RWPE1 (cell line): Measurements from ENCODE around the gene ARMC2.

Experiments
- CTCF ChIA-PET: fragments of 350-600 bp; sonication (Branson Sonifier 250); formaldehyde crosslinking; extraction: SDS; loops from one replicate; lab custom pipeline; 2021; lab: Yijun Ruan, JAX
- POLR2A ChIA-PET: fragments of 400-600 bp; formaldehyde crosslinking; extraction: SDS; loops from one replicate; lab custom pipeline; 2020; ENCODE audit warnings: antibody characterized with exemption; ENCODE audit not compliant: low non-redundant PET; lab: Yijun Ruan, JAX
- DNase-seq: peaks from one replicate; pipeline ENCODE4 v3.0.0; 2012; ENCODE audit warnings: low spot score
- H3K27ac ChIP-seq: fragments of 450-650 bp; 2 replicates; pipeline ENCODE4 v1.5.1; 2017
- TF ChIP-seq, protein P1 (sequence below): fragments of 450-650 bp; conservative IDR thresholded peaks from 2 replicates; pipeline ENCODE4 v1.5.1; 2017; ENCODE audit warnings: low read depth, mild to moderate bottlenecking

Gene ARMC2

DNA sequence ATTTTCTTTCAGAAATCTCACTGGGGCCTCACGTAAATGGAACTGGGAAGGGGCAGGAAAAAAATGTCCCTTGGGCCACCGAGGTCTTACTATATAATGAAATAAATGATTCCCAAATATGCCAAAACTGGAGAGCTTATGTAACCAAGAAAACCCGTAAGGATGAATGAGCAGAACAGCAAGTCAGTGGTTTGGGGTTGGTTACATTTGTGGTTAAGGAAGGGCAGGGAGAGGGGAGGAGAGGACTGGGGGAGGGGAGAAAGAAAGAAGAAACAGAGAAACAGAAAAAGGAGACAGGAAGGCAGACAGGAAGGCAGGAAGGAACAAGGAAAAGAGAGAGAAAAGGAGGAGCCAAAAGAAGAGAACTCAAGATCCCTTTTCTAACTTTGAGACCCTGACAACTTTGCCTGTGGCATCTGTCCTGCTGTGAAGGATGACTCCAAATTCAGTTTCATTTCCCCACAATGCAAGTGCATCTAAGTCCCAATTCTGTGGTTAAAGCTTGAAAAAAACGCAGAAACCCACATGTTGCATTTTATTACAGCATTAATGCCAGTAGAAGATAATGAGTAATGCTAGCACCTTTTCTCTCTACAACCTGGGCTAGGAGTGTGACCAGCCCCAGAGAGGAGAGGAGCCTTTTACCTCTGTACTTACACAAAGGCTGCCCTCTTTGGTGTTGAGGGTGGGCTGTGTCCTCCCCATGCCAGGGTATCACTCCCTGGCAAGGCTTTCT lies 10.8 kb upstream of the ARMC2 start:
- DNase-seq, result no peak
- POLR2A ChIA-PET, result no interaction called here

DNA sequence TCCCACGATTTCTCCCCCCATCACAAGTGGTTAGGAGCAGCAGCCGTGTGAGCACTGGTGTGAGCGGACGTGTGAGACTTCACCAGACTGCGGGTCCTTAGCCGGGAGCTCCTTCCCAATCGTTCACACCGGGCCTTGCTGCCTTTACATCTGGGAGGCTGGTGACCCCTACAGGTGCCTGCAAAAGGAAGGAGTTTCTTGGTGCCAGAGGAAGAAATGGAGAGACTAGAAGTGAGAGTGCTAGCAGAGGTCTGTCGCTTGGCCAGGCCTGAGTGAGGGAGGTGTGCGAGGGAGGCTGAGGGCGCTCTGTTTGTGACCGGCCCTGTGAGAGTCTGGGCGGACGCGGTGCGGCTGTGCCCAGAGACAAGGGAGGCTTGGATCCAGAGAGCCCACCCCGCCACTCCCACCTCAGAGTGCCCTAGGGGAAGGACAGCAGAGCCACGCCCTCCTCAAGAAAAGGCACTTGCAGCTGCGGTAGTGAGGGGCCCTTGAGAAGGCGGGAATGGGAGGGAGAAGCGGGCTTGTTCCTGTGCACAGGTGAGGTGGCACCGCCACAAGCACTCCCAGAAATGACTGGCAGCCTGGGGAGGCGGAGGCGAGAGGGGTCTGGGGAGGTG lies 10.0 kb upstream of the ARMC2 start:
- TF ChIP-seq, protein P1, sequence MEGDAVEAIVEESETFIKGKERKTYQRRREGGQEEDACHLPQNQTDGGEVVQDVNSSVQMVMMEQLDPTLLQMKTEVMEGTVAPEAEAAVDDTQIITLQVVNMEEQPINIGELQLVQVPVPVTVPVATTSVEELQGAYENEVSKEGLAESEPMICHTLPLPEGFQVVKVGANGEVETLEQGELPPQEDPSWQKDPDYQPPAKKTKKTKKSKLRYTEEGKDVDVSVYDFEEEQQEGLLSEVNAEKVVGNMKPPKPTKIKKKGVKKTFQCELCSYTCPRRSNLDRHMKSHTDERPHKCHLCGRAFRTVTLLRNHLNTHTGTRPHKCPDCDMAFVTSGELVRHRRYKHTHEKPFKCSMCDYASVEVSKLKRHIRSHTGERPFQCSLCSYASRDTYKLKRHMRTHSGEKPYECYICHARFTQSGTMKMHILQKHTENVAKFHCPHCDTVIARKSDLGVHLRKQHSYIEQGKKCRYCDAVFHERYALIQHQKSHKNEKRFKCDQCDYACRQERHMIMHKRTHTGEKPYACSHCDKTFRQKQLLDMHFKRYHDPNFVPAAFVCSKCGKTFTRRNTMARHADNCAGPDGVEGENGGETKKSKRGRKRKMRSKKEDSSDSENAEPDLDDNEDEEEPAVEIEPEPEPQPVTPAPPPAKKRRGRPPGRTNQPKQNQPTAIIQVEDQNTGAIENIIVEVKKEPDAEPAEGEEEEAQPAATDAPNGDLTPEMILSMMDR, result 0 out of 2 replicates have a peak, but pooled peaks have one; percentile 13
- no peak overlapping the region for H3K27ac ChIP-seq
- DNase-seq, result no peak
- ChIA-PET CTCF (interaction anchor here (0.6 to 0.9 kb wide), 10 partner anchors 87 to 1477 kb away, joined by 3 to 6 read pairs (median 3); no protein-coding TSS in a partner anchor), POLR2A (no interaction called here)

More for the DNA sequence above, 10.8 kb upstream of the ARMC2 start:
- H3K27ac ChIP-seq, result no peak overlapping the region
- CTCF ChIA-PET, result interaction anchor here (0.6 to 0.9 kb wide), 9 partner anchors 86 to 1478 kb away, joined by 3 to 6 read pairs (median 3); no protein-coding TSS in a partner anchor
- TF ChIP-seq, protein P1, result no peak

DNA sequence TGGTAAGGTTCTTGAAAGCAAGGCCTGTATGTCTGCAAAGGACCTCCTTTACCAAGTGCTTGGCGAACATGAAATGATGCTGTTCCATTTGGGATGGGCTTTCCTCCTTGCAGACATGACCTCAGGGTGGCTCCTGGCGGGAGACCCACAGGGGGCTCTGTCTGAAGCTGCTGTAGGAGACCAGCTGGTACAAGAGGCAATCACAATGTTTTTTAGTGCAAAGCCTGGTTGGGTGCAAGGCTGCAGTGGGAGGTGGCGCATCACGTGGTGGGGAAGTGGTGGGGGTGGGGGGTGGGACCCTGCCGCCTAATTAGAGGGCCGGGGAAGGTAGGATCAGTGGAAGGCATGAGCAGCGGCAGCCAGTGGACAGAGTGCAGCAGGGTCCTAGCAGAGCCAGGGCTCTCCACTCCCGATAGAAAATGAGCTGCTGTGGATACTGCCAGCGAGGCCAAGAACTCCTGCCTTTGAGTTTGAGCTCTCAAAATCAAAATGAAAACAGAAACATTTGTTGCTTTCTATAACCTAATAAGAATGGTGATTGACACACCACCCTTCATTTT lies 9.1 kb upstream of the ARMC2 start:
- H3K27ac ChIP-seq, result no peak overlapping the region
- DNase-seq, result no peak
- ChIA-PET CTCF (interaction anchor here (0.7 kb wide), 1 partner anchor 284 kb away, joined by 4 read pairs; no protein-coding TSS in a partner anchor), POLR2A (interaction anchor here (0.6 kb wide), 1 partner anchor 236 kb away, joined by 3 read pairs; no protein-coding TSS in a partner anchor)
- TF ChIP-seq, protein P1, result no peak

DNA sequence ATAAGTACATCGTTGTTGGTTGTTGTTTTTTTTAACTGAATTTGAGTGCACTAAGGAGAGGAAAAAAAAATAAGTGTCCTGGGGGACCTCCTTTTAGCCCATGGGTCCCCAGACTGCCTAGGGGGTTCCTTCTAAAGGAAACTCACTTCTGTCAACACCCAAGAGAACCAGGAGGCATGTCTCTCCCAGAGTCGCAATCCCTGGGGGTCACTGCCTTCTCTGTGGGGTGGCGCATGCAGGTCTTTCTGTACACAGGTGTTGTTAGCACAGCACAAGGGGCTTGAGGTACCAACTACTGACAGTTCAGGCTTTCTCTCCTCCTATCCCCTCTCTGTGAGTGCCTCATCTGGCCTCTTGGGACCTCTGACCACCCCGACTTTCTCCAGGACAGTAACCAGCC lies 7.3 kb upstream of the ARMC2 start:
- TF ChIP-seq, protein P1, result no peak
- ChIA-PET POLR2A (no interaction called here), CTCF (no interaction called here)
- DNase-seq, result no peak
- no peak overlapping the region for H3K27ac ChIP-seq

DNA sequence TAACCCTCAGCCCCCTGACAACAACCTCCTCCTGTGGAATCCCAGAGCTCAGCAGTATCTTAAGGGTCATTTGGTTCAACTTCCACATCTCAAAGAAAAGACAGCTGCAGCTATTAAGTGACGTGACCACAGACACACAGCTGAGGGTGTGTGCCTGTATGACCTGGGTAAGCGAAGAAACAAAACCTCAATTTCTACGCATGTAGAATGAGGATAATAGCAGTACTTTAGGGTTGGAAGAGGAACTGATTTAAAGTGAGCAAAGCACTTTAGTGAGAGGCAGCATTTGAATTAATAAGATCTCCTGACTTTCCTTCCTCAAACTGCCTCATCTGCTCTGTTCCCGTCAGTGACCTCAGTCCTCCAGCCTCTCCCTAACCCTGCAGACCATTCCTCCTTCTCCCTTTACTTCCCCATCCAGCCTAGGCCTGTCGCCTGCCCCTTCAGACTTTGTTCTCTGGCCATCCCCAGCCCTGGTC lies 6.8 kb upstream of the ARMC2 start:
- ChIA-PET CTCF (interaction anchor here (0.6 kb wide), 1 partner anchor 226 kb away, joined by 5 read pairs; no protein-coding TSS in a partner anchor), POLR2A (no interaction called here)
- no peak for DNase-seq
- TF ChIP-seq, protein P1, result no peak
- no peak overlapping the region for H3K27ac ChIP-seq

DNA sequence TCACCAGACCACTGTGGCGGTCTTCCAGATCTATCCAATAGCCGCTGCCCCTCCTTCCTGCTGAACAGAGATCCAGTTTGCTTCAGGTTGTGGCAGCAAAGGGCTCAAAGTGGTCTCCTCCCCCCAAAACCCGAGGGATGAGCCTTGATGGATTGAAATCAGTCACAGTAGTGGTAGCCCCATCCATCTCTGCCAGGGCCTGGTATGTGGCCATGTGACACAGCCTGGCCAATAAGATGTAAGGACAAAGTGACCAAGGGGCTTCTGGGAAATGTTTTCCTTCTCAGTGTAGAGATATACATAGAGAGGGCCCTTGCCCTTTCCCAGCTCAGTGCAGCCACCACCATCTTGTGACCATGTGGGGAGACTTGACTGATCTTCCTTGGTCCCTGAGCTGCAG lies 4.1 kb upstream of the ARMC2 start:
- POLR2A ChIA-PET, result no interaction called here
- no peak for DNase-seq

More for the DNA sequence above, 4.1 kb upstream of the ARMC2 start:
- CTCF ChIA-PET, result no interaction called here
- no peak overlapping the region for H3K27ac ChIP-seq
- TF ChIP-seq, protein P1, result no peak
